Right renal pelvis (tissue), 4 donors: ENCODE measurements around the gene CA11. TPM values are rescaled to one million over a fixed set of nuclear protein-coding genes. Genes with fewer than 3 reads are reported as not detected.
A peak's percentile ranks its signal among the peaks of the same experiment; 100 is the strongest.
"Not testable (repeated sequence)": the region's sequence is repeated elsewhere in the genome, so short reads cannot be mapped to it uniquely, and the experiment has no call there.

ENCODE experiments used
- DNase-seq, 4 donors: peaks; one replicate each; pipeline ENCODE4 v3.0.0-alpha.2; 2013; ENCODE audit warnings: low read depth in 4 of 4, low spot score in 3 of 4, missing footprints in 1 of 4
- polyA plus RNA-seq, 4 donors: library from polyadenylated mRNA; unstranded; fragments of 120-200 nt; gene quantifications; one replicate each; pipeline ENCODE4 v1.2.1, GENCODE V29; 2013; ENCODE audit not compliant: insufficient read length in 4 of 4

The CA11 gene
- polyA plus RNA-seq: 10 to 100 TPM; 20.5 to 31.1 (median 24.5) TPM

DNA sequence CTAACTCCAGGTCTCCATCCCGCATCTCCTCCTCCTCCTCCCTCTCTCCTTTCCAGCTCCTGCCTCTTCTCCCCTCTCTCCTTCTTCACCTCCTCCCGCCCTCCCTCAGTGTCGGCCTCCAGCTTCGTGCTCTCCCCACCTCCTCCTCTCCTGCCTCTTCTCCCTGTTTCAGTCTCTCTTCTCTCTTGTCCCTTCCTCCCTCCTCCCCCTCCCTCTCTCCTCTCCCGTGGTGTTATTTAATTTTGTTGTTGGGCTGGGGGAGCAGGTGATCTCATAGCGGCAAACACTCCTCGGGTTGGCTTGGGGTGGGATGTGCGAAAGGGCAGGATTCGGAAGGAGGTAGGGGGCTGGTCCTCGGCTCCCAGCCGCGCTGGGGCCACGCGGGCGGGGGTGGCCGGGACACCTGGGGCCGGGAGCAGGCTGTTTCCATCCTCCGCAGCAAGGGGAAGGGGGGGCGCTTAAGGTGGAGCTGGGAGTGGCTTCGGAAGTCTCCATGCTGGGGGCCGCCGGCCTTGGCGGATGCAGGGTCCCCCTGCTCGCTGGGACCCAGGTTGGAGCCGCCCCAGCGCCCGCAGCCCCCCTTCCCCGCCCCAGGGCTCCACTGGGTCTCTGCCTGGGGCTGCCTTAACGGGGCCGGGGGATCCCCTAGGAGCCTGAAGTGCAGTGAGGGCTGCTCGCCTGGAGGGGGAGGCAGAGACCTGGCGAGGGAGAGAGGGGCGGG, at the start of gene CA11:
CA11 (minus strand) TSS at position 187 of the 721 bp plus-strand sequence. CDS start 555 bp downstream, outside the sequence.
- DNase-seq: peak in 2 of 4 donors; percentile 86 to 89

GRCh38 chr19:48693629-48694028, 47.6 kb upstream of the CA11 start:
- not testable (repeated sequence) for DNase-seq

DNA sequence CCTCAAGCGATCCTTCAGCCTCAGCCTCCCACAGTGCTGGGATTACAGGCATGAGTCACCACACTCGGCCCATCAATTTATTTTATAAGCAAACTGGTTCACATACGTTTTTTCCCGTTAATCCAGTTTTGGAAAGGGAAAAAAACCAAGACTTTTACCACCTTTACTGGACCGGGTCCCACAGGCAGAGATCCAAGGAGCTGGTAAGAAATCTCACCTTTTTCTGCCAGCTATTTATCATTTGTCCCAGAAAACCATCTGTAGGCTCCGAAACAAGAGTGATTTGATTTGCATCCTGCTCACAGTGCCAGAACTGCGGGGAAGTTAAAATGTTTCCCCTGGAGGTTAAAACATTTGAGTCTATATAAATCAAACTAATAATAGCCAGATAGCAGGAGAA, 43.5 kb upstream of the CA11 start:
- no peak for DNase-seq

GRCh38 chr19:48687776-48688175, 41.8 kb upstream of the CA11 start:
- no peak for DNase-seq

DNA sequence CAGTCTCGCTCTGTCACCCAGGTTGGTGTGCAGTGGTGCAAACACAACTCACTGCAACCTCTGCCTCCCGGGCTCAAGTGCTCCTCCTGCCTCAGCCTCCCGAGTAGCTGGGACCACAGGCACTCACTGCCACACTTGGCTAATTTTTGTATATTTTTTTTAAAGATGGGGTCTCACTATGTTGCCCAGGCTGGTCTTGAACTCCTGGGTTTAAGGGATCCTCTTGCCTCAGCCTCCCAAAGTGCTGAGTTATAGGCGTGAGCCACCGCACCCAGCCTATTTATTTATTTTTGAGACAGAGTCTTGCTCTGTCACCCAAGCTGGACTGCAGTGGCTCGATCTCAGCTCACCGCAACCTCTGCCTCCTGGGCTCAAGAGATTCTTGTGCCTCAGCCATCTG, 40.6 kb upstream of the CA11 start:
- DNase-seq: not testable (repeated sequence)

DNA sequence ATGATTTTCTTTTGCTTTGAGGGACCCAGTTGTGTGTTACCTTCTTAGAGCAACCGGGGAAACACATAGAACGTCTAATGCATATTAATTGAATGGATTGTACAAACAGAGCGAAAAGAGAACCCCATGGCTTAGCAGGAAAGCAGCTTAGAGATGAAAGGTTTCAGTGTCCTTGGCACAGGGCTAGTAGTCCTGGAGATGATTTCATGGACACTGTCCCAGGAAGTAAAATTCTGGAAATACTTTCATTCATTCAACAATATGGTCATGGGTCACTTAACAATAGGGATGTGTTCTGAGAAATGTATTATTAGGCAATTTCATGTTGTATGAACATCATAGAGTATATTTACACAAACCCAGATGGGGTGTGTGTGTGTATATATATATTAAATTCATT, 40.1 kb upstream of the CA11 start:
- no peak for DNase-seq

DNA sequence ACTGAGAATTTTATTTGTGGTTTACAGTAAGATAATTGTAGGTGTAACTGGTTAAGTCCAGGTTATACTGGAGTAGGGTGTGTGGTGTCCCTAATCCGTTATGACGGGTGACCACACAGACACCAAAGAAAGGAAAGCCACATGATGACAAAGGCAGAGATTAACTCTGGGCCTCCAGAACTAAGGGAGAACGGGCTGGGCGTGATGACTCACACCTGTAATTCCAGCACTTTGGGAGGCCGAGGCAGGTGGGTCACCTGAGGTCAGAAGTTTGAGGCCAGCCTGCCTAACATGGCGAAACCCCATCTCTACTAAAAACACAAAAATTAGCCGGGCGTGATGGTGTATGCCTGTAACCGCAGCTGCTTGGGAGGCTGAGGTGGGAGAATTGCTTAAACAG, 39.6 kb upstream of the CA11 start:
- DNase-seq: no peak

DNA sequence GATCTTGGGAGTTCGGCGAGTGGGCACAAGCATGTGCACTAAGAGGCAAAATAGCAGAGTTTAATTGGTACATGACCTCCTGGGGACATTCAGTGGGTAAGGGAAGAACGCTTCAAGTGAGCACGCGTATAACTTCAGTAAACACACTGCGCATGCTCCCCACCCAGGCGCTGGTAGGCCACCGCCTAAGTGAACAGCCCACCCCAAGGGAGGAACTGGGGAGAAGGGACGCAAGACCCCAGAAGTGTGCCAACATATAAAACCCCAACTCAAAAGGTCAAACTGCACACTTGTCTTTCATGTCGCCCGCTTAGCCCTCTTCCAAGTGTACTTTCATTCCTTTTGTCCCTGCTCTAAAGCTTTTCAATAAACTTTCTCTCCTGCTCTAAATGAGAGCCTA, 37.4 kb upstream of the CA11 start:
- DNase-seq: no peak

- DNase-seq: no peak
Measured at GRCh38 chr19:48681127-48681470, 35.1 kb upstream of the CA11 start.

DNA sequence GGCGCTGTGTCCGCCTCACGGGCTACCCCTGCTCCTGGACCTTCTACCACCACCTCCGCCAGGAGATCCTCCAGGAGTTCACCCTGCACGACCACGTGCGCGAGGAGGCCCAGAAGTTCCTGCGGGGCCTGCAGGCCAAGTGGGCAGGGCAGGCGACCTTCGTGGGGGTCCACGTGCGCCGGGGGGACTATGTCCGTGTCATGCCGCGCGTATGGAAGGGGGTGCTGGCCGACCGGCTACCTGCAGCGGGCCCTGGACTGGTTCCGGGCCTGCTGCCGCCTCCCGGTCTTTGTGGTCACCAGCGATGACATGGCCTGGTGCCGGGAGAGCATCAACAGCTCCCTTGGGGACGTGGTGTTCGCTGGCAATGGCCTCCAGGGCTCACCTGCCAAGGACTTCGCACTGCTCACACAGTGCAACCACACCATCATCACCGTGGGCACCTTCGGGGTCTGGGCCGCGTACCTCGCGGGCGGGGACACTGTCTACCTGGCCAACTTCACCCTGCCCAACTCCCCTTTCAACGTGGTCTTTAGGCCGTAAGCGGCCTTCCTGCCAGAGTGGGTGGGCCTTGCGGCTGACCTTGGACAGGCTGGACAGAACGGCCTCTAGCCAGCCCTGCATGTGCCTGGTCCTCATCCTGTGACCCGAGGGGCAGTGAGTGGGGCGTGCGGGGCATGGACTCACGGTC, 34.6 kb upstream of the CA11 start:
- no peak for DNase-seq

GRCh38 chr19:48680006-48680405, 34.0 kb upstream of the CA11 start:
- not testable (repeated sequence) for DNase-seq

DNA sequence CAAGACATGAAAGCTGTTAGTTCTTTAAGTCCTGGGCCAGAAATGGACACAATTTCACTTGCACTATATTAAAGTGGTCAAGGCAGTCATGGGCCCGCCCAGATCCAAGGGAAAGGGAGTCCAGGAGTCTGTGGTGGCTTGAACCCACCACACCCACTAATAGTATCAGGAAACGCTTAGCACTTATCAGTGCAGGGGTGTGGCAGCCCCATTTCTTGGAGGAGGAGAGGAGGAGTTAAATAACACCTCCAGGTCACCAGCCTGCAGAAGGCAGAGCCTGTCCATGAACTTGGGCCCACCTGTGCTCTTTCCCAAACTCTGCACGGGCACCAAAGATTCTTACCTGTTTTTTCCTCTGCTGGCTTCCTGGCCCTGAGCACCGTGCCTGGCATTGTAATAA, 32.2 kb upstream of the CA11 start:
- DNase-seq: no peak

GRCh38 chr19:48676887-48677286, 30.9 kb upstream of the CA11 start:
- no peak for DNase-seq

GRCh38 chr19:48676487-48676886, 30.5 kb upstream of the CA11 start:
- no peak for DNase-seq

DNA sequence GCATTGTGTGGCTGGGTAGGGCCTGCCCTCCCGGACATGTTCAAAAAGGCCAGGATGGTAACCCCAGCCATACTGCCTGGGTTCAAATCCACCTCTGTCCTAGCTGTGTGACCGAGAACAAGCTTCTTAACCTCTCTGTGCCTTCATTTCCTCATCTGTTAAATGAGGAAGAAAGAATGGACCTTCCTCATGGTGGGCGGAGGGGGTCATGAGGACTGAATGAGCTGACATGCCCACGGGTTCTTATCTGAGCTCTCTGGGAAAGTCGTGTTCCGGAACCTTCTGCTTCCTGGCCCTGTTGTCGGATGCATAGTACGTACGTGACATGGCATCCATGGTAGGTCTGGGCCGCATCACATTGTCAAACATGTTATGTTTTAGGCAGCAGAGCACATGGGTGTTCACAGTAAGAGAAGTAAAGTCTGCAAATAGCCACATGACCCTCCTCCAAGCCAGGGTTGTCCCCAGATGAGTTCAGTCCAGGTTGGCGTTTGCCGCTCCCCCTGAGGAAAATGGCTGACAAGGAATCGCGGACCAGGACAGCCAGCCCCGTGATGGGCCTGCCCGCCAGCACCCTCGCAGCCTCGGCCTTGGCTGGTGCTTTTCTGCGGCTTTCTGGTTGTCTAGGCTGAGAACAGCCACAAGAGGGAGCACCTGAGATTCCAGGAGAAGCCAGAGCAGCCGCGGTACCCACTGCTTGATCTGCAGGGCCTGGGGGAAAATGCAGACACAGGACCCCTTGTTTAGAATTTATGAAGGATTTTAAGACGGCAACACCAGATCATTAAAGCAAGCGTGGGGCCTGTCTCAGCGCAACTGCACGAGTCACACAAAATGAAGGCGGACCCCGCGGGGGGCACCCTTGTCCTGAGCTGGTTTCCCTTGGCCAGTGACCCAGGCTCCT, 29.2 kb upstream of the CA11 start:
- DNase-seq: peak; percentile 78 to 85 (median 79)

GRCh38 chr19:48674216-48674809, 28.3 kb upstream of the CA11 start:
- no peak for DNase-seq

DNA sequence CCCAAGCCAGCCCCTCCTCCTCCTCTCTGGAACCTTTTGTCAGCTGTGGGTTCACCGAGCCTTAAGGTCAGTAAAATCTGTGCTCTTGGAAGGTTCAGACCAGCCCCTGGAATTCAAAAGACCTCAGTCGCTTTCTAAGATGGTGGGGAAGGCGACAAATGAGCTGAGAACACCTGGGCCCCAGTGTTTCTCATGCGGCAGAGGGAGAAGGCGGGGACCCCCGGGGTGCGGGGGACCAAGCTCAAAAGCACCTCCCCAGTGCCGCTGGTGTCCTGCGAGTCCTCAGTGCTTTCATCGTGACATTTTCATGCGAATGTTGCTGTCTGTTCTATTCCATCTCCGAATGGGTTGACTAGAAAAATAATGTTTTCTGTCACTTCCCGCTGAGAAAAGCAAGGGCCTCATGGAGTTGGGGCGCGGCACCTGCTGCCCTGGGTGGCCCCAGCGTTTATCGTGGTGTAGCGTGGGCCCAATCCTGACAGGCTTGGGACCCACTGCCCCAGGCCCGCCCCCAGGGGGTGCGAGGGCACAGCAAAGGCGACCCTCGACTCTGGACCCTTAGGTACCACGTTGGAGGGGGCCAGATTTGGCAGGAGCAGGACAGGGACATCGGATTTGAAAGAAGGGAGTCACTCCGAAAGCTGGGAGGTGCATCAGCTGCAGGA, 27.6 kb upstream of the CA11 start:
- no peak for DNase-seq

- no peak for DNase-seq
Measured at GRCh38 chr19:48672994-48673393, 27.0 kb upstream of the CA11 start, which contains the start of gene NTN5. TSS of gene NTN5 (minus strand) at chr19:48673017. CDS start at chr19:48670986, 2,031 bp downstream.

DNA sequence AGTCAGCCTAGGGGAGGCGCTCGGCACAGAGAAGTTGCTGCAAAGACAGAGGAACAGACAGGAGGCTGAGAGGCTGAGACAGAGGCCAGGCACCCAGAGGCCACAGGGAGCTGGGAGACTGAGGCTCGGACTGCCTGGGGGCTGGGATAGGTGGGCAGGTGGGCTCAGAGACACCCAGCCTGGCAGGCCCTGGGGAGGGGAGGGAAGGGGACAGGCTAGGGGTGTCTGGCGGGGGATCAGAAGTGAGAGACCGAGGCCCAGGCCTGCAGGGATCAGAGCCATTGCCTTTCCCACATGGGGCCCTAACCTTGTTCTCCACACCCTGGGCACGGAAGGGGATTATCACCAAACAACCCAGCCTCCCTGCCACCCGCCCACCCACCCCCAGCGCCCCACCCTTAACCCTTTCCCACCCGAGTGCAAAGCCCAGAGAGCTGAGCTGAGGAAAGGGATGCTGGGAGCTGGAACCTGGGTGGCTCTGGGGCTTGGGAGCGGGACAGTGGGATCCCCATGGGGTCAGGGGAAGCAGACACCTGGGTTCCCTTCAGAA, 25.5 kb upstream of the CA11 start:
- no peak for DNase-seq
